Astrocyte (in vitro differentiated cells and primary cell): ENCODE measurements around the gene SMTNL2. TPM values are rescaled to one million over a fixed set of nuclear protein-coding genes. Genes with fewer than 3 reads are reported as not detected.
"Not testable (repeated sequence)": the region's sequence is repeated elsewhere in the genome, so short reads cannot be mapped to it uniquely, and the experiment has no call there.

ENCODE experiments used
- DNase-seq: peaks from one replicate; pipeline ENCODE4 v3.0.0-alpha.2; 2010; ENCODE audit warnings: low read depth
- FAIRE-seq: peaks from 2 replicates; lab custom pipeline; 2011; peaks lifted over from hg19 to GRCh38; lab: Jason Lieb, UNC
- H2AFZ ChIP-seq: 2 replicates; pipeline ENCODE4 v1.6.0; 2012; ENCODE audit warnings: low read depth, low read length, inconsistent platforms
- H3K27ac ChIP-seq: 2 replicates; pipeline ENCODE4 v1.5.1; 2011; ENCODE audit warnings: low read depth, low read length, inconsistent platforms
- H3K27me3 ChIP-seq: 2 replicates; pipeline ENCODE4 v1.6.0; 2011; ENCODE audit warnings: low read length, inconsistent platforms; ENCODE audit not compliant: insufficient read depth
- H3K36me3 ChIP-seq: 2 replicates; pipeline ENCODE4 v1.5.1; 2011; ENCODE audit warnings: low read length, inconsistent platforms; ENCODE audit not compliant: insufficient read depth
- H3K4me1 ChIP-seq: 2 replicates; pipeline ENCODE4 v1.5.1; 2011; ENCODE audit warnings: low read length, inconsistent platforms; ENCODE audit not compliant: insufficient read depth
- H3K4me2 ChIP-seq: 2 replicates; pipeline ENCODE4 v1.6.0; 2012; ENCODE audit warnings: low read length, inconsistent platforms
- H3K4me3 ChIP-seq: 2 replicates; pipeline ENCODE4 v1.5.1; 2011; ENCODE audit warnings: low read depth, mild to moderate bottlenecking, low read length, inconsistent platforms; ENCODE audit not compliant: insufficient read depth
- H3K79me2 ChIP-seq: 2 replicates; pipeline ENCODE4 v1.6.0; 2012; ENCODE audit warnings: mild to moderate bottlenecking, low read length, inconsistent platforms; ENCODE audit not compliant: insufficient read depth
- H3K9ac ChIP-seq: 2 replicates; pipeline ENCODE4 v1.6.0; 2012; ENCODE audit warnings: mild to moderate bottlenecking, low read length, inconsistent platforms
- H3K9me3 ChIP-seq: 2 replicates; pipeline ENCODE4 v1.5.1; 2012; ENCODE audit warnings: low read depth, mild to moderate bottlenecking, low read length, inconsistent platforms; ENCODE audit not compliant: insufficient read depth
- H4K20me1 ChIP-seq: 2 replicates; pipeline ENCODE4 v1.6.0; 2012; ENCODE audit warnings: low read length, inconsistent platforms; ENCODE audit not compliant: insufficient read depth
- H3K27ac Mint-ChIP-seq: one replicate; pipeline ENCODE4 v1.8.0; 2021; ENCODE audit warnings: mild to moderate bottlenecking, mixed read lengths; ENCODE audit not compliant: unreplicated experiment
- H3K27me3 Mint-ChIP-seq: one replicate; pipeline ENCODE4 v1.8.0; 2021; ENCODE audit warnings: low read depth, mixed read lengths; ENCODE audit not compliant: unreplicated experiment
- H3K36me3 Mint-ChIP-seq: one replicate; pipeline ENCODE4 v1.8.0; 2021; ENCODE audit warnings: low read depth, mixed read lengths; ENCODE audit not compliant: unreplicated experiment
- H3K4me1 Mint-ChIP-seq: one replicate; pipeline ENCODE4 v1.8.0; 2021; ENCODE audit warnings: low read depth, mixed read lengths; ENCODE audit not compliant: unreplicated experiment
- H3K4me3 Mint-ChIP-seq: one replicate; pipeline ENCODE4 v1.8.0; 2021; ENCODE audit warnings: mild to moderate bottlenecking, moderate library complexity, mixed read lengths; ENCODE audit not compliant: unreplicated experiment
- H3K9me3 Mint-ChIP-seq: one replicate; pipeline ENCODE4 v1.8.0; 2021; ENCODE audit warnings: mild to moderate bottlenecking, mixed read lengths; ENCODE audit not compliant: unreplicated experiment
- EZH2 ChIP-seq: IDR thresholded peaks from 2 replicates; pipeline ENCODE4 v1.6.1; 2012; ENCODE audit warnings: mild to moderate bottlenecking, low read length, inconsistent platforms; ENCODE audit not compliant: insufficient read depth
- total RNA-seq: library from RNA; stranded (reverse); gene quantifications from 2 replicates; pipeline ENCODE4 v1.2.1, GENCODE V29; 2021
- TF ChIP-seq, protein P1 (sequence below): IDR thresholded peaks from 2 replicates; pipeline ENCODE4 v1.5.1; 2011; ENCODE audit warnings: low read depth, mild to moderate bottlenecking, inconsistent platforms, low read length, moderate library complexity; ENCODE audit not compliant: insufficient read depth

SMTNL2 gene
- total RNA-seq, 1 donor from 2014 or later = 0.18 TPM

DNA sequence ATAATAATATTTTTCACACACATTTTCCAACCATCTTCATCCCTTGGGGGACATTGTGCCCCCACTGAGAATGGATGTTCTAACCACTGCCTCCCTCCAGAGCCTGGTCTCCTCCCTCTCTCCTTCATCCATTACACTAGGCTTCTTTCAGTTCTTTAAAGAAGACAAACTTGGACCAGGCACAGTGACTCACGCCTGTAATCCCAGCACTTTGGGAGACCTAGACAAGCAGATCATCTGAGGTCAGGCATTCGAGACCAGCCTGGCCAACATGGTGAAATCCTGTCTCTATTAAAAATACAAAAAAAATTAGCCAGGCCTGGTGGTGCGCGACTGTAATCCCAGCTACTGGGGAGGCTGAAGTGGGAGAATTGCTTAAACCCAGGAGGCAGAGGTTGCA, 50.6 kb downstream of the SMTNL2 start:
- TF ChIP-seq EZH2 = no peak
- TF ChIP-seq, protein P1, sequence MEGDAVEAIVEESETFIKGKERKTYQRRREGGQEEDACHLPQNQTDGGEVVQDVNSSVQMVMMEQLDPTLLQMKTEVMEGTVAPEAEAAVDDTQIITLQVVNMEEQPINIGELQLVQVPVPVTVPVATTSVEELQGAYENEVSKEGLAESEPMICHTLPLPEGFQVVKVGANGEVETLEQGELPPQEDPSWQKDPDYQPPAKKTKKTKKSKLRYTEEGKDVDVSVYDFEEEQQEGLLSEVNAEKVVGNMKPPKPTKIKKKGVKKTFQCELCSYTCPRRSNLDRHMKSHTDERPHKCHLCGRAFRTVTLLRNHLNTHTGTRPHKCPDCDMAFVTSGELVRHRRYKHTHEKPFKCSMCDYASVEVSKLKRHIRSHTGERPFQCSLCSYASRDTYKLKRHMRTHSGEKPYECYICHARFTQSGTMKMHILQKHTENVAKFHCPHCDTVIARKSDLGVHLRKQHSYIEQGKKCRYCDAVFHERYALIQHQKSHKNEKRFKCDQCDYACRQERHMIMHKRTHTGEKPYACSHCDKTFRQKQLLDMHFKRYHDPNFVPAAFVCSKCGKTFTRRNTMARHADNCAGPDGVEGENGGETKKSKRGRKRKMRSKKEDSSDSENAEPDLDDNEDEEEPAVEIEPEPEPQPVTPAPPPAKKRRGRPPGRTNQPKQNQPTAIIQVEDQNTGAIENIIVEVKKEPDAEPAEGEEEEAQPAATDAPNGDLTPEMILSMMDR = no peak
- no peak overlapping the region for H3K27ac ChIP-seq
- no peaks in the 10 kb centered on the region for H3K9me3 Mint-ChIP-seq
- H3K79me2 ChIP-seq = no peaks in the 10 kb centered on the region
- FAIRE-seq (no peak), DNase-seq (no peak)
- H3K27me3 Mint-ChIP-seq = peaks cover 58% of the 10 kb centered on the region
- H3K9ac ChIP-seq = no peak overlapping the region
- H3K4me3 ChIP-seq = no peak overlapping the region
- no peak overlapping the region for H2AFZ ChIP-seq
- no peaks in the 10 kb centered on the region for H3K9me3 ChIP-seq
- no peaks in the 10 kb centered on the region for H3K36me3 Mint-ChIP-seq
- H3K4me1 Mint-ChIP-seq = peaks cover 8% of the 10 kb centered on the region
- H3K4me2 ChIP-seq = no peak overlapping the region
- H3K4me1 ChIP-seq = no peaks in the 10 kb centered on the region
- H3K36me3 ChIP-seq = no peaks in the 10 kb centered on the region
- peaks cover 40% of the 10 kb centered on the region for H3K27me3 ChIP-seq
- H4K20me1 ChIP-seq = no peaks in the 10 kb centered on the region
- H3K27ac Mint-ChIP-seq = no peak overlapping the region
- H3K4me3 Mint-ChIP-seq = no peak overlapping the region

DNA sequence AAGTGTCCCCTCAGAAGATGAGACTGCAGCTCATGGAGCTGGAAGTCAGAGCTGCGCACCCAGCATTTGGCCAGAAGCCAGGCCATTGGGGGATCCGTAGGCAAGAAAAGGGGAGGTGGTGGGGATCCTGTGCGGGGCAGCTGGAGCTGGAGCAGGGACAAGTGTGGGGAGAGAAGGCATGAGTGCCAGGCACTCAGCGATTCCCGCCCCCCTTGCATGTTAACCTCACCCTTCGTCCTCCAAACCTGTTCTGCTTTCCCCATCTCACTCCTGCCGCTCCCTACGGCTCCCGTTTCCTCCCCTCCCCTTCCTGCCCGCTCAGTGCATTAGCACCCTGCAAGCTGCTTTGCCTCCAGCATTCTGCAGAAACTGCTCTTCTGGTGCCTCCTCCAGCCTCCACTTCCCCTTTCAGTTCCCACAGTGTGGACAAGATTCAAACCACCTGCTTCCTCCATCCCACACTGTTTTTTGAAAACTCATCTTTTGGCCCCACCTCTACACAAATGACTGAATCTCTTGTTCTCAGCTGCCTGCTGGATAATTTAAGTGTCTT, 51.6 kb downstream of the SMTNL2 start:
- H3K36me3 Mint-ChIP-seq = no peaks in the 10 kb centered on the region
- peaks cover 40% of the 10 kb centered on the region for H3K27me3 ChIP-seq
- no peaks in the 10 kb centered on the region for H3K36me3 ChIP-seq
- H3K27ac ChIP-seq = no peak overlapping the region
- H4K20me1 ChIP-seq = no peaks in the 10 kb centered on the region
- H3K9me3 ChIP-seq = no peaks in the 10 kb centered on the region
- no peak overlapping the region for H3K4me3 ChIP-seq
- peaks cover 8% of the 10 kb centered on the region for H3K4me1 Mint-ChIP-seq
- H3K9ac ChIP-seq = no peak overlapping the region
- H3K9me3 Mint-ChIP-seq = no peaks in the 10 kb centered on the region
- no peak overlapping the region for H2AFZ ChIP-seq
- no peak for TF ChIP-seq EZH2
- TF ChIP-seq, protein P1 = no peak
- FAIRE-seq = no peak
- no peak overlapping the region for H3K4me3 Mint-ChIP-seq
- H3K79me2 ChIP-seq = no peaks in the 10 kb centered on the region
- H3K4me2 ChIP-seq = no peak overlapping the region
- H3K4me1 ChIP-seq = no peaks in the 10 kb centered on the region
- no peak for DNase-seq
- peaks cover 61% of the 10 kb centered on the region for H3K27me3 Mint-ChIP-seq
- H3K27ac Mint-ChIP-seq = no peak overlapping the region

DNA sequence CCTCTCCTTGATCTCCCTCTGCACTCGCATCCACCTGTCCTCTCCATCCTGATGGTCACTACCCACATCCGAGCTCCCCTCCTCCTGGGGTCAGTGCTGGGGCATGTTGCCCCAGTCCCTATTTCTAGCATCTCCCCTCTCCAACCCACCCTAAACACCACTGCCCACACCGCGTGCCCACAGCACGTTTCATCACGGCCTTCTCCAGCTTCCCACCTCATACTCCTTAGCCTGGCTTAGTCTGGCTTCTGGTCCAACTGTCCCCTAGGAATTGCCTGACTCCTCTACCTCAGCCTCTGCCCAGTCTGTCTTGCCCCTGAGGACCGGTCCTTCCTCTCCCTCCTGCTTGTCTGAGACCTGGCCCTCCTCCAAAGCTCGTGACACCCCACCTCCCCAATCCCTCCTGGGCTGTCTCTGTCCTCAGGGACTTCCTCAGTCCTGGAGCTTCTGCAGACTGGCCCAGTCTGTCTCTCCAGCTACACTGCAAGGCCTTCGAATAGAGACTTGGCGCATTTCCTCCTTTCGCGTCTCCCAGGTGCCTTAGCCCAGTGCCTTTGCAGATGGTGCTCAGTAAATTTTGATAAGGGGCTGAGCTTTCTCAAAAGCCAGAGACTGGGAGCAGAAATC, 52.3 kb downstream of the SMTNL2 start:
- no peak overlapping the region for H3K4me3 Mint-ChIP-seq
- peaks cover 46% of the 10 kb centered on the region for H3K27me3 ChIP-seq
- DNase-seq = no peak

DNA sequence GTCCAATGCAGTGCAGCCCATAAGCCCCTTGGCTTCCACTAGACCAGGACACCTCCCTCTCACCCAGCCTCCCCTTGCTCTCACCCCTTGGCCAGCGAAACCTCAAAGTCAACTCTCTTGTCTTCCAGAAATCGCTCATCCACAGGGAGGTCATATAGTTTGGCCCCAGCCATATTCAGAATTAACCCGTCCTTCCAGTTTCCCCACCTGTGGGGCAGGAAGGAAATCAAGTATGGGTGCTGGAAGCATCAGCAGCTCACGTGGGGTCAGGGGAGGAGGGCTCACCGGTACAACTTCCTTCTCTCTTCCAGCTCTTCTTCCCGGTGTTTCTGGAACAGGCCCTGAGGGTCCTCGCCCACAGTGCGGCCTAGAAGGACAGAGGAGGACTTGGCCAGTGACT, 54.4 kb downstream of the SMTNL2 start:
- not testable (repeated sequence) for H3K9me3 Mint-ChIP-seq, DNase-seq, H4K20me1 ChIP-seq, H3K4me1 Mint-ChIP-seq, H3K4me1 ChIP-seq, H3K4me2 ChIP-seq, H2AFZ ChIP-seq, FAIRE-seq, H3K79me2 ChIP-seq, H3K27ac Mint-ChIP-seq, H3K36me3 ChIP-seq, H3K4me3 Mint-ChIP-seq, H3K9ac ChIP-seq, H3K27ac ChIP-seq, H3K4me3 ChIP-seq, H3K9me3 ChIP-seq, H3K36me3 Mint-ChIP-seq
- peaks cover 61% of the 10 kb centered on the region for H3K27me3 ChIP-seq
- peaks cover 69% of the 10 kb centered on the region for H3K27me3 Mint-ChIP-seq

More for the DNA sequence above, 52.3 kb downstream of the SMTNL2 start:
- TF ChIP-seq EZH2 = no peak
- TF ChIP-seq, protein P1 = no peak
- Mint-ChIP-seq H3K27ac (peak overlapping the region; percentile 66), H3K27me3 (peaks cover 62% of the 10 kb centered on the region), H3K36me3 (no peaks in the 10 kb centered on the region), H3K4me1 (peaks cover 8% of the 10 kb centered on the region), H3K9me3 (no peaks in the 10 kb centered on the region)
- no peak for FAIRE-seq
- H3K9me3 ChIP-seq = no peaks in the 10 kb centered on the region
- no peak overlapping the region for H3K27ac ChIP-seq
- H3K4me1 ChIP-seq = no peaks in the 10 kb centered on the region
- H3K9ac ChIP-seq = no peak overlapping the region
- no peaks in the 10 kb centered on the region for H4K20me1 ChIP-seq
- no peak overlapping the region for H2AFZ ChIP-seq
- H3K36me3 ChIP-seq = no peaks in the 10 kb centered on the region
- H3K4me2 ChIP-seq = no peak overlapping the region
- no peaks in the 10 kb centered on the region for H3K79me2 ChIP-seq
- H3K4me3 ChIP-seq = no peak overlapping the region
